GM12878 (cell line): ENCODE data around the gene MB21D2. TPM values are rescaled to one million over a fixed set of nuclear protein-coding genes. Genes with fewer than 3 reads are reported as not detected.
A peak's percentile ranks its signal among the peaks of the same experiment; 100 is the strongest.

Source experiments
- CHD1 ChIP-seq: IDR thresholded peaks from 2 replicates; pipeline ENCODE4 v1.6.1; 2012; ENCODE audit warnings: low read depth, low read length, improper control_type of control experiment
- EED ChIP-seq: sonication (generic); IDR thresholded peaks from 2 replicates; pipeline ENCODE4 v1.6.1; 2016; ENCODE audit warnings: antibody characterized with exemption, low read depth
- ESRRA ChIP-seq: IDR thresholded peaks from 2 replicates; pipeline ENCODE4 v1.6.1; 2012; ENCODE audit warnings: mild to moderate bottlenecking, low read length, improper control_type of control experiment
- FOXM1 ChIP-seq: IDR thresholded peaks from 2 replicates; pipeline ENCODE4 v1.6.1; 2012; ENCODE audit warnings: low read depth, mild to moderate bottlenecking, inconsistent platforms, low read length, moderate library complexity
- GABPA ChIP-seq: IDR thresholded peaks from 2 replicates; pipeline ENCODE4 v1.6.1; 2014; ENCODE audit warnings: antibody characterized with exemption, low read depth, mild to moderate bottlenecking, inconsistent platforms
- HDAC6 ChIP-seq: fragments of 200-600 bp; sonication (generic); IDR thresholded peaks from one replicate; pipeline ENCODE4 v1.8.0; 2017; ENCODE audit warnings: antibody characterized with exemption; ENCODE audit not compliant: unreplicated experiment
- MTA3 ChIP-seq: IDR thresholded peaks from 2 replicates; pipeline ENCODE4 v1.6.1; 2012; ENCODE audit warnings: low read length, inconsistent platforms, borderline replicate concordance
- NFIC ChIP-seq: IDR thresholded peaks from 2 replicates; pipeline ENCODE4 v1.6.1; 2012; ENCODE audit warnings: low read depth, mild to moderate bottlenecking, inconsistent platforms, low read length, moderate library complexity
- NFXL1 ChIP-seq: fragments of 450-650 bp; IDR thresholded peaks from 2 replicates; pipeline ENCODE4 v1.6.1; 2017; ENCODE audit warnings: antibody characterized with exemption, mild to moderate bottlenecking, borderline replicate concordance
- NFYB ChIP-seq: IDR thresholded peaks from 2 replicates; pipeline ENCODE4 v1.6.1; 2011; ENCODE audit warnings: low read depth, mild to moderate bottlenecking, low read length, improper control_type of control experiment, moderate library complexity; ENCODE audit not compliant: insufficient read depth
- NR2F1 ChIP-seq: fragments of 450-650 bp; conservative IDR thresholded peaks from 2 replicates; pipeline ENCODE4 v1.6.1; 2017; ENCODE audit warnings: mild to moderate bottlenecking
- RAD51 ChIP-seq: fragments of 450-650 bp; IDR thresholded peaks from 2 replicates; pipeline ENCODE4 v1.6.1; 2016; ENCODE audit warnings: moderate library complexity, mild to moderate bottlenecking, inconsistent platforms
- USF2 ChIP-seq: IDR thresholded peaks from 2 replicates; pipeline ENCODE4 v1.6.1; 2011; ENCODE audit warnings: low read depth, low read length, improper control_type of control experiment, borderline replicate concordance
- ZBTB33 ChIP-seq: fragments of 450-650 bp; IDR thresholded peaks from 2 replicates; pipeline ENCODE4 v1.6.1; 2017; ENCODE audit warnings: mild to moderate bottlenecking
- ZNF622 ChIP-seq: fragments of 450-650 bp; IDR thresholded peaks from 2 replicates; pipeline ENCODE4 v1.6.1; 2017; ENCODE audit warnings: mild to moderate bottlenecking, inconsistent platforms
- polyA plus RNA-seq, 11 experiments: library from polyadenylated mRNA; depleted of rRNA in 4 of 11; unstranded in 6 of 11; stranded (reverse) in 5 of 11; fragments of >200 nt; fragmentation: Nextera tagmentation in 4 of 11; fragmentation: Illumina TruSeq in 1 of 11; extraction: Ambion mirVana in 4 of 11; extraction: Trizol in 1 of 11; gene quantifications; 1 replicate in 1 of 11; 2 replicates in 10 of 11; pipeline versions ENCODE4 v1.2.1 to v1.2.3, GENCODE V29; 2011 to 2016; ENCODE audit warnings: inconsistent platforms in 2 of 11, missing spikeins in 2 of 11, low read depth in 1 of 11
- total RNA-seq, 4 experiments: library from RNA; depleted of rRNA in 3 of 4; stranded (reverse); fragments of >200 nt in 3 of 4; fragmentation: Illumina TruSeq in 1 of 4; extraction: Trizol in 1 of 4; gene quantifications; 2 replicates each; pipeline versions ENCODE4 v1.2.1 to v1.2.3, GENCODE V29; 2013 to 2021
- TF ChIP-seq, protein P1 (sequence below): fragments of 450-650 bp; IDR thresholded peaks from 2 replicates; pipeline ENCODE4 v1.6.1; 2016; ENCODE audit warnings: mild to moderate bottlenecking

Gene MB21D2
- total and polyA plus RNA-seq, 10 of the 15 experiments (the other 5 are each of a cell fraction or from before 2014, with no cell fraction given): 7.9 to 21.2 (median 15.3) TPM

- TF ChIP-seq, protein P1, sequence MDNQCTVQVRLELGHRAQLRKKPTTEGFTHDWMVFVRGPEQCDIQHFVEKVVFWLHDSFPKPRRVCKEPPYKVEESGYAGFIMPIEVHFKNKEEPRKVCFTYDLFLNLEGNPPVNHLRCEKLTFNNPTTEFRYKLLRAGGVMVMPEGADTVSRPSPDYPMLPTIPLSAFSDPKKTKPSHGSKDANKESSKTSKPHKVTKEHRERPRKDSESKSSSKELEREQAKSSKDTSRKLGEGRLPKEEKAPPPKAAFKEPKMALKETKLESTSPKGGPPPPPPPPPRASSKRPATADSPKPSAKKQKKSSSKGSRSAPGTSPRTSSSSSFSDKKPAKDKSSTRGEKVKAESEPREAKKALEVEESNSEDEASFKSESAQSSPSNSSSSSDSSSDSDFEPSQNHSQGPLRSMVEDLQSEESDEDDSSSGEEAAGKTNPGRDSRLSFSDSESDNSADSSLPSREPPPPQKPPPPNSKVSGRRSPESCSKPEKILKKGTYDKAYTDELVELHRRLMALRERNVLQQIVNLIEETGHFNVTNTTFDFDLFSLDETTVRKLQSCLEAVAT: 0 out of 2 replicates have a peak, but pooled peaks have one; percentile 21
- TF ChIP-seq GABPA (no peak), CHD1 (no peak), NR2F1 (no peak), ESRRA (no peak), USF2 (no peak), NFXL1 (no peak), NFIC (peak; percentile 71), FOXM1 (peak; percentile 24; the same call in 1 of the 2 replicates), HDAC6 (no peak), ZNF622 (no peak), RAD51 (no peak), EED (0 out of 2 replicates have a peak, but pooled peaks have one; percentile 29), NFYB (no peak), MTA3 (no peak), ZBTB33 (no peak; the same call in 1 of the 2 replicates)
Measured at GRCh38 chr3:192840143-192840836, 77.4 kb downstream of the MB21D2 start (continued).
